Lower leg skin (tissue), 4 donors: ENCODE data around the gene FGF23. TPM values are rescaled to one million over a fixed set of nuclear protein-coding genes. Genes with fewer than 3 reads are reported as not detected.
"Not testable (repeated sequence)": the region's sequence is repeated elsewhere in the genome, so short reads cannot be mapped to it uniquely, and the experiment has no call there.

Source experiments
- DNase-seq, 2 donors: peaks; one replicate each; pipeline ENCODE4 v3.0.0-alpha.2; 2019; ENCODE audit warnings: low spot score in 2 of 2
- H3K4me3 ChIP-seq: fragments of 200-600 bp; sonication (generic); 2 replicates; pipeline ENCODE4 v1.5.1; 2017; ENCODE audit warnings: mild to moderate bottlenecking, low read depth; ENCODE audit not compliant: poor library complexity, severe bottlenecking
- CTCF ChIP-seq, 3 donors: fragments of 450-650 bp; IDR thresholded peaks; one replicate each; pipeline ENCODE4 v1.5.1; 2016; ENCODE audit warnings: antibody characterized with exemption in 3 of 3, mild to moderate bottlenecking in 3 of 3, moderate library complexity in 2 of 3
- POLR2A ChIP-seq, 2 donors: fragments of 450-650 bp; IDR thresholded peaks; one replicate each; pipeline ENCODE4 v1.6.1; 2016 to 2017; ENCODE audit warnings: antibody characterized with exemption in 2 of 2, mild to moderate bottlenecking in 1 of 2, moderate library complexity in 1 of 2
- WGBS, 2 donors: methylation state at CpG; one replicate each; pipeline ENCODE4 v1.1.5; 2018; 5-methylcytosine and 5-hydroxymethylcytosine counted together
- intact Hi-C: fragments of 100-400 bp; cut with DNase I; formaldehyde crosslinking; loops from one replicate; pipeline ENCODE4 v1.15.0; 2023; ENCODE audit warnings: low total_unique reads
- total RNA-seq, 4 donors: library from RNA; depleted of rRNA; stranded (reverse); fragments of >200 nt; gene quantifications; one replicate each; pipeline ENCODE4 v1.1.0, GENCODE V29; 2016

The FGF23 gene
- total RNA-seq, 4 donors from 2014 or later = not detected

- intact Hi-C loops = no loop called here
These were observed 32.5 kb upstream of the FGF23 start for GRCh38 chr12:4412056-4412455.

GRCh38 chr12:4407136-4407535 is 27.6 kb upstream of the FGF23 start:
- TF ChIP-seq POLR2A (IDR thresholded peaks at IDR 0.05) = no peak
- TF ChIP-seq CTCF (IDR thresholded peaks at IDR 0.05) = no peak
- DNase-seq = peak in 1 of 2 donors; percentile 37
- intact Hi-C loops = no loop called here
- no peak overlapping the region for H3K4me3 ChIP-seq
- 86 to 92% methylated on average over 3 of the region's 3 CpGs for WGBS, 2 donors

More at GRCh38 chr12:4412056-4412455, 32.5 kb upstream of the FGF23 start:
- TF ChIP-seq CTCF (IDR thresholded peaks at IDR 0.05) (no peak), POLR2A (IDR thresholded peaks at IDR 0.05) (no peak)
- H3K4me3 ChIP-seq = no peak overlapping the region
- 59 to 63% methylated on average over 3 of the region's 3 CpGs for WGBS, 2 donors
- no peak for DNase-seq

- intact Hi-C loops, H3K4me3 ChIP-seq, DNase-seq: not testable (repeated sequence)
- WGBS, 2 donors = 90 to 91% methylated on average over 8 of the region's 8 CpGs
These were observed 25.5 kb upstream of the FGF23 start for GRCh38 chr12:4404877-4405637.

GRCh38 chr12:4402996-4403395 is 23.5 kb upstream of the FGF23 start:
- WGBS, 2 donors = 78 to 80% methylated on average over 4 of the region's 4 CpGs

GRCh38 chr12:4401117-4401516 is 21.6 kb upstream of the FGF23 start:
- TF ChIP-seq CTCF (IDR thresholded peaks at IDR 0.05) (no peak), POLR2A (IDR thresholded peaks at IDR 0.05) (no peak)
- no peak overlapping the region for H3K4me3 ChIP-seq
- no peak for DNase-seq
- 76 to 87% methylated on average over 3 of the region's 3 CpGs for WGBS, 2 donors
- intact Hi-C loops = no loop called here

More at GRCh38 chr12:4402996-4403395, 23.5 kb upstream of the FGF23 start:
- H3K4me3 ChIP-seq = no peak overlapping the region
- TF ChIP-seq CTCF (IDR thresholded peaks at IDR 0.05) (no peak), POLR2A (IDR thresholded peaks at IDR 0.05) (no peak)
- intact Hi-C loops = no loop called here
- DNase-seq = no peak

GRCh38 chr12:4395818-4396217 is 16.3 kb upstream of the FGF23 start:
- no peak for DNase-seq
- intact Hi-C loops = no loop called here
- TF ChIP-seq CTCF (IDR thresholded peaks at IDR 0.05) (no peak), POLR2A (IDR thresholded peaks at IDR 0.05) (no peak)

More at GRCh38 chr12:4395818-4396217, 16.3 kb upstream of the FGF23 start:
- no peak overlapping the region for H3K4me3 ChIP-seq
- 60 to 74% methylated on average over 2 of the region's 2 CpGs for WGBS, 2 donors
